ENCODE measurements around the gene CSRNP3.

The CSRNP3 gene

DNA sequence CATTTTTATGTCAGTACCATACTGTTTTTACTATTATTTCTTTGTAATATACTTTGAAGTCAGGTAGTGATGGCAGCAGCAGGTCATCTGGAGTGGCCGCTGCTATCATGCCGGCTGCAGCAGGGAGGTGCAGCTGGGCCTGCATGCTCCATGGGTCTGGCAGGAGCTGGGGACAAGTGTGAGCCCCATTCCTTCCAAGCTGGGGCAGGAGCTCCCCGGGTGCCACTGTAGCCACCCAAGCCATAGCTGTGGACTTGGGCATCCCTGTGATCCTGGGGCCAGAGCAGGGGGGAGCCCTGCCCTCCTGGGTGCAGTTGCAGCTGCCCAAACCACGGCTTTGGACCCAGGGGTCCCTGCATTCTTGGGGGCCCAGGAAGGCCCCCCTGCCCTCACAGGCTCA, 59.2 kb downstream of the CSRNP3 start (continued):
- TF ChIP-seq, protein P1, sequence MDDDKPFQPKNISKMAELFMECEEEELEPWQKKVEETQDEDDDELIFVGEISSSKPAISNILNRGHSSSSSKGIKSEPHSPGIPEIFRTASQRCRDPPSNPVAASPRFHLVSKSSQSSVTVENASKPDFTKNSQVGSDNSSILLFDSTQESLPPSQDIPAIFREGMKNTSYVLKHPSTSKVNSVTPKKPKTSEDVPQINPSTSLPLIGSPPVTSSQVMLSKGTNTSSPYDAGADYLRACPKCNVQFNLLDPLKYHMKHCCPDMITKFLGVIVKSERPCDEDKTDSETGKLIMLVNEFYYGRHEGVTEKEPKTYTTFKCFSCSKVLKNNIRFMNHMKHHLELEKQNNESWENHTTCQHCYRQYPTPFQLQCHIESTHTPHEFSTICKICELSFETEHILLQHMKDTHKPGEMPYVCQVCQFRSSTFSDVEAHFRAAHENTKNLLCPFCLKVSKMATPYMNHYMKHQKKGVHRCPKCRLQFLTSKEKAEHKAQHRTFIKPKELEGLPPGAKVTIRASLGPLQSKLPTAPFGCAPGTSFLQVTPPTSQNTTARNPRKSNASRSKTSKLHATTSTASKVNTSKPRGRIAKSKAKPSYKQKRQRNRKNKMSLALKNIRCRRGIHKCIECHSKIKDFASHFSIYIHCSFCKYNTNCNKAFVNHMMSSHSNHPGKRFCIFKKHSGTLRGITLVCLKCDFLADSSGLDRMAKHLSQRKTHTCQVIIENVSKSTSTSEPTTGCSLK (tag by site-specific recombination; IDR thresholded peaks at IDR 0.05), result no peak
- no peak for TF ChIP-seq ZNF23 (tag by site-specific recombination; IDR thresholded peaks at IDR 0.05; ENCODE audit: borderline replicate concordance)
- TF ChIP-seq, protein P2, sequence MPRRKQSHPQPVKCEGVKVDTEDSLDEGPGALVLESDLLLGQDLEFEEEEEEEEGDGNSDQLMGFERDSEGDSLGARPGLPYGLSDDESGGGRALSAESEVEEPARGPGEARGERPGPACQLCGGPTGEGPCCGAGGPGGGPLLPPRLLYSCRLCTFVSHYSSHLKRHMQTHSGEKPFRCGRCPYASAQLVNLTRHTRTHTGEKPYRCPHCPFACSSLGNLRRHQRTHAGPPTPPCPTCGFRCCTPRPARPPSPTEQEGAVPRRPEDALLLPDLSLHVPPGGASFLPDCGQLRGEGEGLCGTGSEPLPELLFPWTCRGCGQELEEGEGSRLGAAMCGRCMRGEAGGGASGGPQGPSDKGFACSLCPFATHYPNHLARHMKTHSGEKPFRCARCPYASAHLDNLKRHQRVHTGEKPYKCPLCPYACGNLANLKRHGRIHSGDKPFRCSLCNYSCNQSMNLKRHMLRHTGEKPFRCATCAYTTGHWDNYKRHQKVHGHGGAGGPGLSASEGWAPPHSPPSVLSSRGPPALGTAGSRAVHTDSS (tag by site-specific recombination; IDR thresholded peaks at IDR 0.05), result no peak
- TF ChIP-seq ZNF341 (tag by site-specific recombination; IDR thresholded peaks at IDR 0.05; ENCODE audit: low read depth), result no peak
- TF ChIP-seq, protein P3, sequence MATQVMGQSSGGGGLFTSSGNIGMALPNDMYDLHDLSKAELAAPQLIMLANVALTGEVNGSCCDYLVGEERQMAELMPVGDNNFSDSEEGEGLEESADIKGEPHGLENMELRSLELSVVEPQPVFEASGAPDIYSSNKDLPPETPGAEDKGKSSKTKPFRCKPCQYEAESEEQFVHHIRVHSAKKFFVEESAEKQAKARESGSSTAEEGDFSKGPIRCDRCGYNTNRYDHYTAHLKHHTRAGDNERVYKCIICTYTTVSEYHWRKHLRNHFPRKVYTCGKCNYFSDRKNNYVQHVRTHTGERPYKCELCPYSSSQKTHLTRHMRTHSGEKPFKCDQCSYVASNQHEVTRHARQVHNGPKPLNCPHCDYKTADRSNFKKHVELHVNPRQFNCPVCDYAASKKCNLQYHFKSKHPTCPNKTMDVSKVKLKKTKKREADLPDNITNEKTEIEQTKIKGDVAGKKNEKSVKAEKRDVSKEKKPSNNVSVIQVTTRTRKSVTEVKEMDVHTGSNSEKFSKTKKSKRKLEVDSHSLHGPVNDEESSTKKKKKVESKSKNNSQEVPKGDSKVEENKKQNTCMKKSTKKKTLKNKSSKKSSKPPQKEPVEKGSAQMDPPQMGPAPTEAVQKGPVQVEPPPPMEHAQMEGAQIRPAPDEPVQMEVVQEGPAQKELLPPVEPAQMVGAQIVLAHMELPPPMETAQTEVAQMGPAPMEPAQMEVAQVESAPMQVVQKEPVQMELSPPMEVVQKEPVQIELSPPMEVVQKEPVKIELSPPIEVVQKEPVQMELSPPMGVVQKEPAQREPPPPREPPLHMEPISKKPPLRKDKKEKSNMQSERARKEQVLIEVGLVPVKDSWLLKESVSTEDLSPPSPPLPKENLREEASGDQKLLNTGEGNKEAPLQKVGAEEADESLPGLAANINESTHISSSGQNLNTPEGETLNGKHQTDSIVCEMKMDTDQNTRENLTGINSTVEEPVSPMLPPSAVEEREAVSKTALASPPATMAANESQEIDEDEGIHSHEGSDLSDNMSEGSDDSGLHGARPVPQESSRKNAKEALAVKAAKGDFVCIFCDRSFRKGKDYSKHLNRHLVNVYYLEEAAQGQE (tag by site-specific recombination; IDR thresholded peaks at IDR 0.05), result no peak
- no peak for TF ChIP-seq KLF8 (tag by site-specific recombination; IDR thresholded peaks at IDR 0.05)
- TF ChIP-seq, protein P4, sequence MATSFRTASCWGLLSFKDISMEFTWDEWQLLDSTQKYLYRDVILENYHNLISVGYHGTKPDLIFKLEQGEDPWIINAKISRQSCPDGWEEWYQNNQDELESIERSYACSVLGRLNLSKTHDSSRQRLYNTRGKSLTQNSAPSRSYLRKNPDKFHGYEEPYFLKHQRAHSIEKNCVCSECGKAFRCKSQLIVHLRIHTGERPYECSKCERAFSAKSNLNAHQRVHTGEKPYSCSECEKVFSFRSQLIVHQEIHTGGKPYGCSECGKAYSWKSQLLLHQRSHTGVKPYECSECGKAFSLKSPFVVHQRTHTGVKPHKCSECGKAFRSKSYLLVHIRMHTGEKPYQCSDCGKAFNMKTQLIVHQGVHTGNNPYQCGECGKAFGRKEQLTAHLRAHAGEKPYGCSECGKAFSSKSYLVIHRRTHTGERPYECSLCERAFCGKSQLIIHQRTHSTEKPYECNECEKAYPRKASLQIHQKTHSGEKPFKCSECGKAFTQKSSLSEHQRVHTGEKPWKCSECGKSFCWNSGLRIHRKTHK (tag by site-specific recombination; IDR thresholded peaks at IDR 0.05), result no peak

DNA sequence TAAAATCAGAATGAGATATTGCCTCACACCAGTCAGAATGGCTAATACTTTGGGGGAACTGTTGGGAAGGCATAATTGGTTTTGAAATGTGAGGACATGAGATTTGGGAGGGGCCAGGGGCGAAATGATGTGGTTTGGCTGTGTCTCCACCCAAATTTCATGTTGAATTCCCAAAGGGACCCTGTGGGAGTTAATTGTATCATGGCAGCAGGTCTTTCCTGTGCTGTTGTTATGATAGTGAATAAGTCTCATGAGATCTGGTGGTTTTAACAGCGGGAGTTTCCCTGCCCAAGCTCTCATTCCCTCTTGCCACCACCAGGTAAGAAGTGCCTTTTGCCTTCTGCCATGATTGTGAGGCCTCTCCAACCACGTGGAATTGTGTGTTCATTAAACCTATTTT, 59.6 kb downstream of the CSRNP3 start:
- Histone ChIP-seq H3K4me1 (ENCODE audit: control insufficient read depth, insufficient read depth, low read length) (no peaks in the 10 kb centered on the region), H3K4me3 (ENCODE audit: low read depth, low read length) (no peak overlapping the region), H3K9me3 (ENCODE audit: control insufficient read depth, insufficient read depth, low read depth, low read length) (no peaks in the 10 kb centered on the region), H3K27ac (ENCODE audit: extremely low read depth, low read depth, low read length) (no peak overlapping the region), H3K36me3 (ENCODE audit: control insufficient read depth in 2 of 2, insufficient read depth in 1 of 2, low read length in 2 of 2) (no peaks in the 10 kb centered on the region)
- CTCF ChIA-PET, result no interaction called here
- POLR2A ChIA-PET, result no interaction called here
- no peak for TF ChIP-seq ZNF433 (tag by site-specific recombination; IDR thresholded peaks at IDR 0.05; ENCODE audit: low read depth)
- TF ChIP-seq ZNF571 (tag by site-specific recombination; IDR thresholded peaks at IDR 0.05), result no peak
- TF ChIP-seq ZFP41 (tag by site-specific recombination; IDR thresholded peaks at IDR 0.05; ENCODE audit: borderline replicate concordance), result no peak
- TF ChIP-seq ZNF529 (tag by site-specific recombination; IDR thresholded peaks at IDR 0.05; ENCODE audit: insufficient replicate concordance), result no peak
- TF ChIP-seq ZIC2 (tag by site-specific recombination; IDR thresholded peaks at IDR 0.05), result no peak
- TF ChIP-seq ZNF544 (tag by site-specific recombination; IDR thresholded peaks at IDR 0.05), result no peak
- no peak for TF ChIP-seq SP2 (tag by site-specific recombination; IDR thresholded peaks at IDR 0.05)
- no peak for TF ChIP-seq ZNF596 (tag by site-specific recombination; IDR thresholded peaks at IDR 0.05)
- TF ChIP-seq ZNF175 (tag by site-specific recombination; IDR thresholded peaks at IDR 0.05), result no peak
- TF ChIP-seq ZNF214 (tag by site-specific recombination; IDR thresholded peaks at IDR 0.05; ENCODE audit: borderline replicate concordance), result no peak
- no peak for TF ChIP-seq ZEB2 (tag by site-specific recombination; IDR thresholded peaks at IDR 0.05)
- no peak for TF ChIP-seq ZNF404 (tag by site-specific recombination; IDR thresholded peaks at IDR 0.05)
- TF ChIP-seq, protein P5, sequence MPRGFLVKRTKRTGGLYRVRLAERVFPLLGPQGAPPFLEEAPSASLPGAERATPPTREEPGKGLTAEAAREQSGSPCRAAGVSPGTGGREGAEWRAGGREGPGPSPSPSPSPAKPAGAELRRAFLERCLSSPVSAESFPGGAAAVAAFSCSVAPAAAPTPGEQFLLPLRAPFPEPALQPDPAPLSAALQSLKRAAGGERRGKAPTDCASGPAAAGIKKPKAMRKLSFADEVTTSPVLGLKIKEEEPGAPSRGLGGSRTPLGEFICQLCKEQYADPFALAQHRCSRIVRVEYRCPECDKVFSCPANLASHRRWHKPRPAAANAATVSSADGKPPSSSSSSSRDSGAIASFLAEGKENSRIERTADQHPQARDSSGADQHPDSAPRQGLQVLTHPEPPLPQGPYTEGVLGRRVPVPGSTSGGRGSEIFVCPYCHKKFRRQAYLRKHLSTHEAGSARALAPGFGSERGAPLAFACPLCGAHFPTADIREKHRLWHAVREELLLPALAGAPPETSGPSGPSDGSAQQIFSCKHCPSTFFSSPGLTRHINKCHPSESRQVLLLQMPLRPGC (tag by site-specific recombination; IDR thresholded peaks at IDR 0.05), result no peak
- TF ChIP-seq ZNF626 (tag by site-specific recombination; IDR thresholded peaks at IDR 0.05), result no peak
- TF ChIP-seq ZNF623 (tag by site-specific recombination; IDR thresholded peaks at IDR 0.05), result no peak
- TF ChIP-seq, protein P6, sequence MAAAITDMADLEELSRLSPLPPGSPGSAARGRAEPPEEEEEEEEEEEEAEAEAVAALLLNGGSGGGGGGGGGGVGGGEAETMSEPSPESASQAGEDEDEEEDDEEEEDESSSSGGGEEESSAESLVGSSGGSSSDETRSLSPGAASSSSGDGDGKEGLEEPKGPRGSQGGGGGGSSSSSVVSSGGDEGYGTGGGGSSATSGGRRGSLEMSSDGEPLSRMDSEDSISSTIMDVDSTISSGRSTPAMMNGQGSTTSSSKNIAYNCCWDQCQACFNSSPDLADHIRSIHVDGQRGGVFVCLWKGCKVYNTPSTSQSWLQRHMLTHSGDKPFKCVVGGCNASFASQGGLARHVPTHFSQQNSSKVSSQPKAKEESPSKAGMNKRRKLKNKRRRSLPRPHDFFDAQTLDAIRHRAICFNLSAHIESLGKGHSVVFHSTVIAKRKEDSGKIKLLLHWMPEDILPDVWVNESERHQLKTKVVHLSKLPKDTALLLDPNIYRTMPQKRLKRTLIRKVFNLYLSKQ (tag by site-specific recombination; IDR thresholded peaks at IDR 0.05; ENCODE audit: borderline replicate concordance), result no peak
- TF ChIP-seq ZNF791 (tag by site-specific recombination; IDR thresholded peaks at IDR 0.05), result no peak
- no peak for TF ChIP-seq RBAK (tag by site-specific recombination; IDR thresholded peaks at IDR 0.05)
- TF ChIP-seq ZBTB7A (tag by site-specific recombination; IDR thresholded peaks at IDR 0.05; ENCODE audit: low read depth), result no peak
